Kidney capillary endothelial cell (primary cell): ENCODE measurements around the gene GALNT17.

Experiments
- DNase-seq: peaks from one replicate; pipeline ENCODE4 v3.0.0-alpha.2; 2018; ENCODE audit warnings: low spot score

GALNT17 gene

DNA sequence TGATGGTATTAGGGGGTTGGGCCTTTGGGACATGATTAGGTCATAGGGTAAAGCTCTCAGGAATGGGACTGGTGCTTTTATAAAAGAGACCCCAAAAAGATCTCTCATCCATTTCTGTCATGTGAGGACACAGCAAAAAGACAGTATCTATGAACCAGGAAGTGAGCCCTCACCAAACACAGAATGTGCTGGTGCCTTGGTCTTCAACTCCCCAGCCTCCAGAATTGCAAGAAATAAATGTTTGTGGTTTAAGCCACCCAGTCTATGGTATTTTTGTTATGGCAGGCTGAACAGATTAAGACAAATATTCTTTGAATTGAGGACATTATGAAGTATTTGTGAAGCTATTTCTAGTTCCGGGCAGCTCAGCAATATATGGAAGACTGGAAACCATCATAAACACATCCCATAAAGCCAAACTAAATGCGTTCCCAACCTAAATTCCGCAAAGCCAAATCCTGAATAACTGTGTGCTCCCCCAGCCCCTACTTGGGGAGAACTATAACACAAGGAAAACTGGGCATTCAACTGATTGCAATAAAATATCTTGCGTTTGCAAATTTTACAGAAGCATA is 153.7 kb downstream of the GALNT17 start:
- DNase-seq = no peak

- DNase-seq = no peak
Measured at GRCh38 chr7:71286336-71286735, 154.4 kb downstream of the GALNT17 start.

GRCh38 chr7:71286924-71287323 is 155.0 kb downstream of the GALNT17 start:
- no peak for DNase-seq

DNA sequence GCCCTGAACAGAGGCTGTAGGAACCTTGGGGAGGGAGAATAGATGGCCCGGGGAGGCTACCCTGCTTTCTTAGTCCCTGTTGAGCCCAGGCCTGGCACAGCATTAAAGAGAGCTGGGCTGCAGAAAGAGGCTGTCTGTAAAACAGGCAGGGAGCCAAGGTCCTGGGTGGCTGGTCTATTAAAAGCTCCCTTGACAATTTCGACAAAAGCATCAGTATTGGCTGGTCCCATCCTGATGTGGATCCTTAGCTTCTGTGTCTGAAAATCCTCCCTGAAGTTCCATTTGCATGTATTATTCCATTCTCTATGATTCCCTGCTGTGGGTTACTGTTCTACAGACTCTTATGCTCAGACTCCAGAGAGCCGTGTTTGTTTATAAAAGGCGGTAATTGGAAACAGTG is 158.5 kb downstream of the GALNT17 start:
- no peak for DNase-seq

DNA sequence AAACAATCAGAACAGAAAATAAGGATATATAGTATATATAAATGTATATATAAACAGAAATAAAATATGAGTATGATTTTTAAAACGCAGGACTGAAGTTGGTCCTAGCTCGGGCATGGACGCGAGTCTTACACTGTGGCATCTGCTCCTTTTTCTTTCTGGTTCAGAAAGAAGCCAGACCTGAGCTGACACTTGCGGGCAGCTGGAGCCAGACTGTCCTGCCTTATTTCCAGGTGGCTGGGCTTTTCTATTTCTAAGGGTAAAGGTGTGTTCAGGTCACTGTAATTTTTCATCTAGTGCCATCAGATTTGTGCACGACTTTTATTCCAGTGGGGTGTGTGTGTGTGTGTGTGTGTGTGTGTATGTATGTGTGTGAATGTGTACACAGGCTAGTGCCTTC is 166.4 kb downstream of the GALNT17 start:
- DNase-seq = no peak

DNA sequence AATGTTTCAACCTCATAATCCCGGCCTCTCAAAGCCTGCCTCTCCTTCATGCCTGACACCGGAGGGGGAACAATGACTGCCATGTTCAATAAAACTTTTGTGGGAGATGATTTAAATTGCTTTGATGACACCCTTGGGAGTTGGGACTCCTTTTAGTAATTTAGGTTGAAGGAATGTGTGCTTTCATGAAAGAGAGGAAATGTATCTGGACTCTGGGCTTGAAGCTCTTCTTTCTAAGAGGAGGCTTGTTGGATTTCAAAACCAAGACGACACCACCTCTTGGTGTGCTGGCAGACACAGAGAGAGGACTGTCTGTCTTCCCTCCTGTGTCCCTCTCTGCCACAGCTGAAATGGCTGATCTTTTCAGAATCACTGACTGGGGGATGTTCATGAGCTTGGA is 168.1 kb downstream of the GALNT17 start:
- no peak for DNase-seq

- no peak for DNase-seq
Measured at GRCh38 chr7:71300603-71301002, 168.7 kb downstream of the GALNT17 start.

GRCh38 chr7:71301167-71301566 is 169.2 kb downstream of the GALNT17 start:
- no peak for DNase-seq

DNA sequence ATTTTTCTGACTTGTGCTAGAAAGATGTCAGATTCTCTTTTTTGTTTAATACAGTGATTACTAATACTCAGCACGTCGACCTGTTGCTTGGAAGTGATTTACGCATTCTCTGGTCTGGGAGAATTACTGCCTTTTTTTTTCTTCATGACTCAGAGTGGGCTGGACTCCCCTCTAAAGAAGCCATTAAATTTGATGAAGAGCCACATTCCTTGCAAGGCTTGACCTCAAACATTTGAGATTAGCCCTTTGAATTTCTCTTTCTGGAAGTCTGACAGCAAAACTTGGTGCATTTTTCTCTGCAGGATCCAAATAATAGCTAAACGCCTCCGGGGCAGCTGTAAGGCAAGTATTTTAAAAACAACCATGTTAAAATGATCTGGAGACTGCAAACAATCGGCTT is 171.6 kb downstream of the GALNT17 start:
- no peak for DNase-seq

DNA sequence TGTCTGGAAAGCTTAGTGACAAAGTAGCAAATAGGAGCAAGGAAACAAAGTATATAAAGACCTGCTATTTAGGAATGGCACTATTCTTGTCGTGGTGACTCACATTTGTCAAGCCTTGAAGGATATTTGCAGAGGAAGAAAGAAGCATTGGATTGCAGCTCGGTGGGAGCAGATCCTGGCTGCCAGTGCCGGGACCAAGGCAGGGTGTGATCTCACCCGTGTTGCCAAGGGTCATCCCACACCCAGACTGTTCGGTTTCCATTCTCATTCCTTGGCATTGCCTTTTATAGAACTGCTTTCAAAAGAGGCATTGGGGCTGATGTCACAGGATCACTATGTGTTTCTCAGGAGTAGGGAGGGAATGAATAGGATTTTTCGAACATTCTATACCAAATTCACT is 176.2 kb downstream of the GALNT17 start:
- no peak for DNase-seq

- no peak for DNase-seq
Measured at GRCh38 chr7:71311576-71311975, 179.6 kb downstream of the GALNT17 start.

DNA sequence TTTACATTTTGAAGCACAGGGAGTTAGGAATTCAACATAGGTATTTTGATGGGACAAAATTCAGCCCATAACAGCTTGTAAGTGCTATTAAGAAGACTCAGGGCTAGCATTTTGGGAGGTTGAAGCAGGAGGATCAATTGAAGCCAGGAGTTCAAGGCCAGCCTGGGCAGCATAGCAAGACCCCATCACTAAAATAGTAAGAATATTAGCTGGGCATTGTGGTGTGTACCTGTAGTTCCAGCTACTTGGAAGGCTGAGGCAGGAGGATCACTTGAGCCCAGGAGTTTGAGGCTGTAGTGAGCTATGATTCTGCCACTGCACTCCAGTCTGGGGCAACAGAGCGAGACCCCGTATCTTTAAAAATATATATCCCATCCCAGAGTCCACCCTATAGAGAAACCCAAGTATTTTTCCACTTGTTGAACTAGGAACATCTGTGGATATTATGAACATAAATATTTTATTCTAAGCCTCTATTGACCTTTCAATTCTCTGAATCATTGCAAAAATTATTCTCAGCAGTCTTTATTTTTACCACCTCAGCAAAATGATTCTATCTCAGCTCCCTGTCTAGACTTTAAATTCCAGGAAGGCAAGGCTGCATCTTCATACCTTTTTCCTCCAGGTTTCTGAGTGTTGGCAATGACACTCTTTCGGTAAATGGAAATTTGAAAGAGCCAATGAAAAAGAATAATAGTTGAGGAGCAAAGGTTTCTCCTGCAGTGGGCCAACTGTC is 181.0 kb downstream of the GALNT17 start:
- no peak for DNase-seq

- no peak for DNase-seq
Measured at GRCh38 chr7:71313553-71313952, 181.6 kb downstream of the GALNT17 start.

GRCh38 chr7:71320916-71321315 is 189.0 kb downstream of the GALNT17 start:
- no peak for DNase-seq

- DNase-seq = no peak
Measured at GRCh38 chr7:71322201-71322600, 190.3 kb downstream of the GALNT17 start.

DNA sequence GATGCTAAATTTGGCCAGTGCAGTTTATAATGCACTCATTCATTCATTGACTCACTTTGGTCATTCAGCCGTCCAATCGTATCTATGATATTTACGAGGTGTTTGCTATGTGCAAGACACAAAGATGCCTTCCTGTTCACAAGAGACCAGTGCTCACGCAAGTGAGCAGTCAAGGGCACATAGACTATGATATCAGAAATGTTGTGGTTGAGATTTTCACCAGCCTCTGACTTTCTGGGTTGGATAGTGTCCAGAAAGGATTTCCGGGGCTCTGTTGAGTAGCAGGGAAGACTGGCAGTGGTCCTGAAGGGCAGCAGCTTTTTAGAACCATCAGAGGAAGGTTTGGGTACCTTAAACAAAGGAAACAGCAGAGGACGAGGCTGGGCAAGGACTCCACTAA is 191.8 kb downstream of the GALNT17 start:
- DNase-seq = no peak

DNA sequence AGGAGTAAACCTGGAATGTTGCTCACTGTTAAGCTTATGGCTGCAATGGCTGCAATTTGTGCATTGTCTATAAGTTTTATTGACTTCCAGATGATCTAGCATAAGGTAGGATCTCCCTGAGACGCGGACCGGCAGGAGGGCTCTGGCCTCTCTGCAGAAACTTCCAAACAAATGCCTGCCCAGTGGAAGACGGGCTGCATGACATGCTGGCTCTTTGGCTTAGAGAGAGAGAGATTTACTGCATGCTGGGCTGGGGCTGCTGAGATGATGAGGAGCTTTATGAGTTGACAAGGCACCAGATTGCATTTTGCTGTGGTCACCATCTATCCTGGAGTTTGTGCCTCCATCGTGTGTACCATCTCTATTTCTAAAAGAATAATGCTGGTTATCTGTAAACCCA is 193.2 kb downstream of the GALNT17 start:
- DNase-seq = no peak

DNA sequence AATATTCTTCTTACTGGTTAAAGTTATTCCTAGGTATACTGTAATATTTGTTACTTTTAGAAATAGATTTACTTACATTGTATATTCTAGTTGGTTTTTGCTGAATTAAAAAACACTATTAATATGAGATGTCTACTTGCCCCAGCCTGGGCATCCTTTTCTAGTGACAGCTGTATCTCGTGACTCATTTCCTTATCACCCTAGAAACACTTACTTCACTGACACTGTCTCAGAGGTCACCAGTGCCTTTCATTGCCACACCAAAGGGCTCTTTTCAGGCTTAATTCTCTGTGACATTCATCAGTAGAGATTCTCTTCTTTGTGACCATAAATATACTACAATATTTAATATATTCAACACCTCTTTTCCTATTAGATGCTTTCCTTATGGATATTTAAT is 194.7 kb downstream of the GALNT17 start:
- no peak for DNase-seq

- DNase-seq = no peak
Measured at GRCh38 chr7:71327946-71328345, 196.0 kb downstream of the GALNT17 start.

DNA sequence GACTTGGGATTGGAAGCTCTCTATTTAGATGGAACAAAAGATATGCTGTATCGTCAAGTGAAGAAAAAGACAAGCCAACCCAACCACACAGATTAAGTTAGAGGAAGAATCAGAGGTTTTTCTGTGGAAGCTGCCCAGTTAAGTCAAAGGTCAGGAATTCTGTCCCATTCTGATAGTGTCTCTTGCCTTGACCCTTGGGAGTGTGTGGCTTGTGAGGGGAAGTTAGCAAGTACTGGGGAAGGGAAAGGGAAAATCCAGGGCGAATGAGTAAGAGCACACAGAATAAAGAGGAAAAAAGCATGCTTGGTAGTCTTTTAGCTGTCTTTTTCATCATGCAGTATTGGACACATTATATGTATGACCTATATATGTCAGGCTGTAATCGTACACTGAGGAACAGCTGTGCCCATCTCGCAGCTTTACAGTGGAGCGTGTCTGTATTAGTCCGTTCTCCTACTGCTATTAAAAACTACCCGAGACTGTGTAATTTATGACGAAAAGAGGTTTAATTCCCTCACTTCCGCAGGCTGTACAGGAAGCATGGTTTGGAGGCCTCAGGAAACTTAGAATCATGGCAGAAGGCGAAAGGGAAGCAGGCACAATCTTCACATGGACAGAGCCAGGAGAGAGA is 197.2 kb downstream of the GALNT17 start:
- no peak for DNase-seq

DNA sequence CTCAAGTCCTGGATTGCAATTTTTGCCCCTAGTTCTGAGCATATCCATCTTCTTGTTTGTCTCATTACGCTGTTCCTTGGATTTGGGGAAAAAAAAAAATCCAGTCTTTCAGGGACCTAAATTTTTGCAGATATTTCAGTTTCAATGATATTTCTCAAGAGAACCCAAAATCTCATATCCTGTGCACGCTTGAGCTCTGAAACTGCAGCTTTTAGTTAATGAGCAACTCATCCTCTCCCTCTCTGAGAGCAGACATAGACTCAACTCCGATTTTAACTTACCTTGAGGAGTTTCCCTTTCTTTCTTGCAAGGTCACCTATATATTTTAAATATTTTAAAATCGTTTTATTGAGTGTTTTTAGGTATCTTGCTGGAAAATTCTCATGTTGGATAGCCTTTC is 200.3 kb downstream of the GALNT17 start:
- DNase-seq = no peak

DNA sequence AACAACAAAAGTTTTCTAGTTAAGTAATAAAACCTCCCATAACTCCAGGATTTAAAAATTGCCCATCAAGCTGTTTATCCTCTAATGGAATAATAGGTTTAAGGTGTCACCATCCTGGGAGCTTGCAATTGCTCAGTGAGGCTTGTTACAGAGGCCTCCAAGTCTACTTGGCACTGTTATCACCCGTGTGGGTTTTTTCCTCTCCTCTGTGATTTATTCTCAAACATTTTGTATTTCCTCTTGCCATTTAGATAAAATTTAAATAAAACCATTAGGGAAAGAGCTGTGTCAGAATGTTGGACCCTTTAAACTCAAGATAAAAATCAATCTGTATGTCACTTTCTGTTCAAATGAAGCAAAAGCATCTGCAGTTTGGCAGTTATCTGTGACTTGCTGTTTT is 202.6 kb downstream of the GALNT17 start:
- no peak for DNase-seq

- DNase-seq = no peak
Measured at GRCh38 chr7:71338866-71339265, 206.9 kb downstream of the GALNT17 start.

GRCh38 chr7:71339924-71340323 is 208.0 kb downstream of the GALNT17 start:
- DNase-seq = no peak
